Measurements from ENCODE around the gene AUTS2.

AUTS2 gene

DNA sequence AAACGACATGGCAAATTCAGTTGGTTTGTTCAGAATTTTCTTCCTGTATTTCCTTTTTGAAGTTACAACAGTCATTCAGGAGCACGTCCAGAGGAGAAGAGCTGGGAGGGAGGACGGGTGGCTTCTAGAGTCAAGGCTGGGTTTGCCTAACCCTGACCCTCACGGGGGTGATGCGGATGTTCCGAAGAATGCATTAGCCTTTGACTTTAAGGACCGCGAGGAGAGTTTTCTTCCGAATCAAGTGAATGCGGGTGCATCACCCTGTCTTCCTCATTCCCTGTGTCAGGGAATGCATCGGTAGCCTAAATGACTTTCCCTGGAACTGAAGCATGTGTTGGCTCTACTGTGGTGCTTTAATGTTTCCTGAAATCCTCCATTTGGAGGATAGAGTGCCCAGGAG is 1137.0 kb downstream of the AUTS2 start:
- TF ChIP-seq, protein P1, sequence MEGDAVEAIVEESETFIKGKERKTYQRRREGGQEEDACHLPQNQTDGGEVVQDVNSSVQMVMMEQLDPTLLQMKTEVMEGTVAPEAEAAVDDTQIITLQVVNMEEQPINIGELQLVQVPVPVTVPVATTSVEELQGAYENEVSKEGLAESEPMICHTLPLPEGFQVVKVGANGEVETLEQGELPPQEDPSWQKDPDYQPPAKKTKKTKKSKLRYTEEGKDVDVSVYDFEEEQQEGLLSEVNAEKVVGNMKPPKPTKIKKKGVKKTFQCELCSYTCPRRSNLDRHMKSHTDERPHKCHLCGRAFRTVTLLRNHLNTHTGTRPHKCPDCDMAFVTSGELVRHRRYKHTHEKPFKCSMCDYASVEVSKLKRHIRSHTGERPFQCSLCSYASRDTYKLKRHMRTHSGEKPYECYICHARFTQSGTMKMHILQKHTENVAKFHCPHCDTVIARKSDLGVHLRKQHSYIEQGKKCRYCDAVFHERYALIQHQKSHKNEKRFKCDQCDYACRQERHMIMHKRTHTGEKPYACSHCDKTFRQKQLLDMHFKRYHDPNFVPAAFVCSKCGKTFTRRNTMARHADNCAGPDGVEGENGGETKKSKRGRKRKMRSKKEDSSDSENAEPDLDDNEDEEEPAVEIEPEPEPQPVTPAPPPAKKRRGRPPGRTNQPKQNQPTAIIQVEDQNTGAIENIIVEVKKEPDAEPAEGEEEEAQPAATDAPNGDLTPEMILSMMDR (IDR thresholded peaks at IDR 0.05; ENCODE audit: insufficient read depth, low read length, missing control alignments) = no peak
- H3K4me3 ChIP-seq (ENCODE audit: low read depth, low read length) = no peak overlapping the region
- DNase-seq (ENCODE audit: low read depth, low spot score) = no peak
- POLR2A ChIA-PET = no interaction called here
- CTCF ChIA-PET = interaction anchor here (0.9 kb wide), 1 partner anchor 37 kb away, joined by 3 read pairs; no protein-coding TSS in a partner anchor

DNA sequence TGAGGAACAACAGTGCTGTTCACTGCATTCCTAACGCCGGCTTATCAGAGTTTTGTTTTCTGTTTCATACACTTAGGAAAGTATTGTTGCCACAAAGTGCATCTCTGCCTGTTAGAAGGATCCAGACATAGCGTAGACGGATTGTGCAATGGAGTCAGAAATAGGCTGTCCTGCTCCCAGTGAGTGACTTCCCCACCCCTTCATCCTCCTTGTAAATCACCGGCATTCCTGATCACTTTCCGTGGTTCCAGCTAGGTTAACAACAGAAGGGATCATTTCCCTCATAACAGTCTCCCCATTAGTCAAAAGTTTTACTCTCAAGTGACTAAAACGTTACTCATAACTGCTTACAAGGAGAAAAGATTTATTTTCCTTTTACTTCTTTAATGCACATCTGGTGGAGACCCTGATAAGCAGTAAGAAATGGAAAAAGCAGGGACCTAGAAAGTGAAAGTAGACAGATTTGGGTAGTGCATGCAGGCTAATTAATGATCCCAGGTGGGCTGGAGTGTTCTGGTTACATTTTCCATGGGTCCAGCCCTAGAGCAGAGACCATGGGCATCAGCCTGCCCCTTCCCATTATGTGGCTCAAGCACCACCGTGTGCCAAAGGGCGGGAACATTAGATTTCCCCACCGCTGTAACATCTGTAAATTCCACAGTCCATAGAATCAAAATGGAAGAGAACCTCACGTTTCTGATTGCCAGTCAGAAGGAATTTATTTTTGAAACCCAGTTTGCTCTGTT is 1138.6 kb downstream of the AUTS2 start:
- ChIA-PET POLR2A (no interaction called here), CTCF (no interaction called here)
- peak overlapping the region; percentile 48 for H3K4me3 ChIP-seq (ENCODE audit: low read depth, low read length)
- TF ChIP-seq, protein P1 (IDR thresholded peaks at IDR 0.05; ENCODE audit: insufficient read depth, low read length, missing control alignments) = no peak
- DNase-seq (ENCODE audit: low read depth, low spot score) = peak; percentile 29

DNA sequence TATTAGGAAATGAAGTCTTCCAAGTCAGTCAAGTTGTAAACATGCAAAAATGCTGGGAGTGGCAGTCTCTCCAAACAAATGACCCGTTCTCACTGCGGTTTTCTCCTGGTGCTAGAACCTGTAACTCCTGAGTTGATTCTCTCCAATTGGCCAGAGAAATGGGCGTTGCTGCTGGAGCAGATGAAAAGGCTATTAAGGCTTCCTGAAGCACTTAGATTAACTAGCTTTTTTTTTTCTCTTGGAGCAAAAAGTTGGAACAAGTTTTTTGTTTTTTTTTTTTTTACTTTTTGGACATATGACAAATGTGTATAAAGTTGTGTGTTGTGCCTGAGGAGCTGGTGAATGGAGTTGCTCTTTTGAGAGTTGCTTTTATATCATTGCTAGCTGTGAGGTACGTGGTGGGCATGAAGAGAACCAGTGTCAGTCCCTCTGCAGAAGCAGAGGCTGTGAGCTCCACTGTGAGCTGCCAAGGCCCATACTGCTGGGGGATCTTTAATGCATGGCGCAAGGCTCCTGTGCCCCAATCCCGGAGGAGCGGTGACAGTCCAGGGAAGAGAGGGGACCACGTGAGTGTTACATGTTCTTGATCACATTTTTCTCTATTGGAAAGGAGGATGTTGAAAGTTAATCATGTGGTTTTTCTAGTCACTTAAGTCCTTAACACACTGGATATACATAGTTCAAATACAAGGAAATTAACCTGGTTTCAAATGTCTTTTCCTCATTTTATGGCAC is 1140.0 kb downstream of the AUTS2 start:
- CTCF ChIA-PET = no interaction called here
- TF ChIP-seq, protein P1 (IDR thresholded peaks at IDR 0.05; ENCODE audit: insufficient read depth, low read length, missing control alignments) = no peak
- DNase-seq (ENCODE audit: low read depth, low spot score) = no peak
- H3K4me3 ChIP-seq (ENCODE audit: low read depth, low read length) = no peak overlapping the region
- POLR2A ChIA-PET = no interaction called here

DNA sequence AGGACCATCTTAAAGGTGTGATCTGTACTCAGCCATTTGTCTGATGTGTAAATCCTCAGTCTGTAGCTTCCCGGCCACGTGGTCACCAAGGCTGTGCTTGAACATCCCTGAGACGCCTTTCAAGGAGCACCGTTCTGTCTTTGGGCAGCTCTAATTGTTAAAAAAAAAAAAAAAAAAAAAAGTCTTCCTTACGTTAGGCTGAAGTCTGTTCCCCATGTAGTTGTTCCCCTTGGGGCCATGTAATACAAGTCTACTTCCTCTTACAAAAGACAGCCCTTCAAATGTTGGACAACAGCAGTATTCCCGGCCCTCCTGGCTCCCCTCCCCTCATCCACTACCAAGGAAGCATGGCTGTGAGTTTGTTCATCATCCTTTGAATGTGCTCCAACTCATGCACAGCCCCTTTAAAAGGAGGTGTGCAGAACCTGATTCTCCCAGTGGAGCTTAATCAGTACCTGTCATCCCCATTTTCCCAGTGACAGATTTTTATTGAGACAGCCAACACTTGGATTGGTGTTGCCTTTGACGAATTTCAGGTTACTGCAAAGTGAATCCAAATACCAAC is 1141.5 kb downstream of the AUTS2 start:
- no peak overlapping the region for H3K4me3 ChIP-seq (ENCODE audit: low read depth, low read length)
- TF ChIP-seq, protein P1 (IDR thresholded peaks at IDR 0.05; ENCODE audit: insufficient read depth, low read length, missing control alignments) = no peak
- ChIA-PET POLR2A (interaction anchor here (0.6 kb wide), 1 partner anchor 41 kb away, joined by 3 read pairs; no protein-coding TSS in a partner anchor), CTCF (interaction anchor here (0.9 kb wide), 1 partner anchor 35 kb away, joined by 3 read pairs; no protein-coding TSS in a partner anchor)
- DNase-seq (ENCODE audit: low read depth, low spot score) = no peak

DNA sequence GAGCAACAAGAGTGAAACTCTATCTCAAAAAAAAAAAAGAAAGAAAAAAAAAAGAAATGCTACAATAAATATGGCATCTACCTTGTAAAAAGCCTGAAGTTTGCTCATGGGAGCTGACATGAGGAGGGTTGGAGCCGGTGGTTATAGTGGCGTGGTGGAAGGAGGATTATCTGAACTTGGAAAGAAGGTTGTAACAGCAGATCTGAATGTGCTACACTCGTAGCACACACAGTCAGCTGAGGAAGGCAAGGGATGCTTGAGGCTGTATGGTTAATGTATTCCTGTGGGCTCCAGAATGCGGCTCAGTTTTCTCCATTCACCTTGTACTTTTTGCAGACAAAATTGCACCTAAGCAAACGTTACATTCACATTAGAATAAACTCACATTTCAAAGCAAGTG is 1143.4 kb downstream of the AUTS2 start:
- no peak for DNase-seq (ENCODE audit: low read depth, low spot score)
- POLR2A ChIA-PET = no interaction called here
- no peak overlapping the region for H3K4me3 ChIP-seq (ENCODE audit: low read depth, low read length)
- CTCF ChIA-PET = interaction anchor here (0.9 kb wide), 1 partner anchor 44 kb away, joined by 3 read pairs; no protein-coding TSS in a partner anchor
- TF ChIP-seq, protein P1 (IDR thresholded peaks at IDR 0.05; ENCODE audit: insufficient read depth, low read length, missing control alignments) = no peak
